Endothelial cell (in vitro differentiated cells): ENCODE data around the gene MEX3D. TPM values are rescaled to one million over a fixed set of nuclear protein-coding genes. Genes with fewer than 3 reads are reported as not detected.

Experiments used
- DNase-seq: peaks from one replicate; pipeline ENCODE4 v3.0.0; 2021; ENCODE audit warnings: low spot score
- H3K27ac Mint-ChIP-seq: one replicate; pipeline ENCODE4 v1.8.0; 2021; ENCODE audit warnings: mixed read lengths, inconsistent platforms; ENCODE audit not compliant: unreplicated experiment
- H3K27me3 Mint-ChIP-seq: one replicate; pipeline ENCODE4 v1.8.0; 2021; ENCODE audit warnings: mild to moderate bottlenecking, moderate library complexity, mixed read lengths, inconsistent platforms; ENCODE audit not compliant: unreplicated experiment
- H3K36me3 Mint-ChIP-seq: one replicate; pipeline ENCODE4 v1.8.0; 2021; ENCODE audit warnings: mild to moderate bottlenecking, low read depth, mixed read lengths, inconsistent platforms; ENCODE audit not compliant: unreplicated experiment
- H3K4me1 Mint-ChIP-seq: one replicate; pipeline ENCODE4 v1.8.0; 2021; ENCODE audit warnings: mild to moderate bottlenecking, mixed read lengths, inconsistent platforms; ENCODE audit not compliant: unreplicated experiment
- H3K4me3 Mint-ChIP-seq: one replicate; pipeline ENCODE4 v1.8.0; 2021; ENCODE audit warnings: mild to moderate bottlenecking, mixed read lengths, inconsistent platforms; ENCODE audit not compliant: unreplicated experiment
- H3K9me3 Mint-ChIP-seq: one replicate; pipeline ENCODE4 v1.8.0; 2021; ENCODE audit warnings: mixed read lengths, inconsistent platforms; ENCODE audit not compliant: unreplicated experiment
- total RNA-seq: library from RNA; stranded (reverse); fragmentation: NEBNext Ultra II Directional; extraction: Animal tissue kit (Norgen Biotek cat#: 25700); gene quantifications from one replicate; pipeline ENCODE4 v1.2.1, GENCODE V29; 2021; ENCODE audit not compliant: unreplicated experiment
- TF ChIP-seq, protein P1 (sequence below): fragments of 200-600 bp; sonication (generic); IDR thresholded peaks from one replicate; pipeline ENCODE4 v1.5.0; 2021; ENCODE audit warnings: antibody characterized with exemption; ENCODE audit not compliant: unreplicated experiment

Gene MEX3D
- total RNA-seq, 1 donor from 2014 or later: 73.4 TPM

DNA sequence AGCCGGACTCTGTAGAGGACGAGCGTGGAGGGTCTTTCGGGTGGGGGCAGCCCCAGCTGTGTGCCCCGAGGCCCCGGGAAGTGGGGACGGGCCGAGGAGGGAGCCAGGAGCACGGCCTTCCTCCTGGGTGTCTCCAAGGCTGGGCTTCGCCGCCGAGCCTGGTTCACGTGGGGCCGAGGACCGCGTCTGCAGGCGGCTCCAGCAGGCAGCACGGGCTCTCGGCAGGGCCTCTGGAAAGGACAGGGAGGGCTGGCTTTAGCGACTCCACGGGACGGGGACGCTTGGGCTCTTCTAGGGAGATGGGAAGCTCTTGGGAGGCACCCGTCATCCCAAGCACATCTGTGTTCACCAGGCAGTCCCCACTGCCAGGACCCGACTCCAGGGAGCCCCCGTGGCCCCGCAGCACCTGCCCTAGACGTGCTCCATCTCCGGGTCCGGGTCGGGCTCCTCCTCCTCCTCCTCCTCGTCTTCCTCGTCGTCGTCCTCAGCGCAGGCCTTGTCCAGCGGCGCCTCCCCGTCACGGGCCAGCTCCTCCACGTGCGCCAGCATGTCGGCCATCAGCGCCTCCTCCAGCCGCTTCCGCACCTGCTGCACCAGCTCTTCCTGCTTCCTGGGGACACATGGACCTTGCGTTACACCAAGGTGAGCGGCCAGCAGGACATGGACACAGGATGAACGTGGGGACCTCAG lies 9.9 kb upstream of the MEX3D start:
- H3K4me1 Mint-ChIP-seq: peaks cover 4% of the 10 kb centered on the region
- H3K4me3 Mint-ChIP-seq: no peak overlapping the region
- TF ChIP-seq, protein P1, sequence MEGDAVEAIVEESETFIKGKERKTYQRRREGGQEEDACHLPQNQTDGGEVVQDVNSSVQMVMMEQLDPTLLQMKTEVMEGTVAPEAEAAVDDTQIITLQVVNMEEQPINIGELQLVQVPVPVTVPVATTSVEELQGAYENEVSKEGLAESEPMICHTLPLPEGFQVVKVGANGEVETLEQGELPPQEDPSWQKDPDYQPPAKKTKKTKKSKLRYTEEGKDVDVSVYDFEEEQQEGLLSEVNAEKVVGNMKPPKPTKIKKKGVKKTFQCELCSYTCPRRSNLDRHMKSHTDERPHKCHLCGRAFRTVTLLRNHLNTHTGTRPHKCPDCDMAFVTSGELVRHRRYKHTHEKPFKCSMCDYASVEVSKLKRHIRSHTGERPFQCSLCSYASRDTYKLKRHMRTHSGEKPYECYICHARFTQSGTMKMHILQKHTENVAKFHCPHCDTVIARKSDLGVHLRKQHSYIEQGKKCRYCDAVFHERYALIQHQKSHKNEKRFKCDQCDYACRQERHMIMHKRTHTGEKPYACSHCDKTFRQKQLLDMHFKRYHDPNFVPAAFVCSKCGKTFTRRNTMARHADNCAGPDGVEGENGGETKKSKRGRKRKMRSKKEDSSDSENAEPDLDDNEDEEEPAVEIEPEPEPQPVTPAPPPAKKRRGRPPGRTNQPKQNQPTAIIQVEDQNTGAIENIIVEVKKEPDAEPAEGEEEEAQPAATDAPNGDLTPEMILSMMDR: no peak
- DNase-seq: no peak
- H3K27ac Mint-ChIP-seq: no peak overlapping the region
- H3K27me3 Mint-ChIP-seq: peaks cover 19% of the 10 kb centered on the region
- H3K9me3 Mint-ChIP-seq: no peaks in the 10 kb centered on the region
- H3K36me3 Mint-ChIP-seq: peaks cover 12% of the 10 kb centered on the region

DNA sequence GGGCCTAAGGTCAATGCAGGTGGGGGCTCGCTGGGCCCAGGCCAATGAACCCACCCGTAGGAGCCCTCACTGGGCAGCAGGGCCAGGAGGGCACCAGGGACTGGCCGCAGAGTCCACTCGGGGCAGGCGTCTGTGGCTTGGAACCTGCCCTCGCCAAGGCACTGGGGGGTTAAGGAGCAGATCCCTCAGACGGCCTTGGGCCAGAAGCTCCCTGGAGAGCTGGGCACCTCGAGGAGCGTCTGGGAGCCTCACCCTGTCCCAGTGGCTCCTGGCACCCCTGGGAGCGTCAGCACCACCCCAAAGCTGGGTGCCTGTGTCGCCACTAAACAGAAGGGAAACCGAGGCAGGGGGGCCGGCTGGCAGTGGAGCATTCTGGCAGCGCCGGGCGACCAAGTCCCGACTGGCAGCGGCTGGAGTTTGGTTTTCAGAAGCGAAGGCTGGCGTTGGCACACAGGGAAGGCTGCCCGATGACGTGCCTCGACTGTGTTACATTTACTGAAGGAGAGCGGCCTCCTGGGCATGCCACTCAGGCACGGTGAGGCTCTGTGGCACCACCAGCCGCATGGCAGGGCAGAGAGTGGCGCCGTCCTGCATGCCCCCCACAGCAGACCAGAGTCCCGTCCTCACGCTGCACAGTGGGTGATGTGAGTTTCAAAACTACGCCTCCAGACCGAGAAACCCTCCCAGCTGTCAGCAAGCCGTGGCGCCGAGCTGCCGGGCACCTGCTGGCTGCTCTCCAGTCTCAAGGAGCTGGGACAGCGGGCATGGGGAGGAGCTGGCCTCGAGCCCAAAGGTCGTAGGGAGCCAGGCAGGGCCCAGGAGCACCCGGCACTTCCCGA lies 9.2 kb upstream of the MEX3D start:
- no peaks in the 10 kb centered on the region for H3K9me3 Mint-ChIP-seq
- no peak overlapping the region for H3K4me3 Mint-ChIP-seq
- peaks cover 12% of the 10 kb centered on the region for H3K36me3 Mint-ChIP-seq
- no peak overlapping the region for H3K27ac Mint-ChIP-seq
- TF ChIP-seq, protein P1: no peak
- H3K27me3 Mint-ChIP-seq: peaks cover 19% of the 10 kb centered on the region
- no peak for DNase-seq
- peaks cover 4% of the 10 kb centered on the region for H3K4me1 Mint-ChIP-seq

DNA sequence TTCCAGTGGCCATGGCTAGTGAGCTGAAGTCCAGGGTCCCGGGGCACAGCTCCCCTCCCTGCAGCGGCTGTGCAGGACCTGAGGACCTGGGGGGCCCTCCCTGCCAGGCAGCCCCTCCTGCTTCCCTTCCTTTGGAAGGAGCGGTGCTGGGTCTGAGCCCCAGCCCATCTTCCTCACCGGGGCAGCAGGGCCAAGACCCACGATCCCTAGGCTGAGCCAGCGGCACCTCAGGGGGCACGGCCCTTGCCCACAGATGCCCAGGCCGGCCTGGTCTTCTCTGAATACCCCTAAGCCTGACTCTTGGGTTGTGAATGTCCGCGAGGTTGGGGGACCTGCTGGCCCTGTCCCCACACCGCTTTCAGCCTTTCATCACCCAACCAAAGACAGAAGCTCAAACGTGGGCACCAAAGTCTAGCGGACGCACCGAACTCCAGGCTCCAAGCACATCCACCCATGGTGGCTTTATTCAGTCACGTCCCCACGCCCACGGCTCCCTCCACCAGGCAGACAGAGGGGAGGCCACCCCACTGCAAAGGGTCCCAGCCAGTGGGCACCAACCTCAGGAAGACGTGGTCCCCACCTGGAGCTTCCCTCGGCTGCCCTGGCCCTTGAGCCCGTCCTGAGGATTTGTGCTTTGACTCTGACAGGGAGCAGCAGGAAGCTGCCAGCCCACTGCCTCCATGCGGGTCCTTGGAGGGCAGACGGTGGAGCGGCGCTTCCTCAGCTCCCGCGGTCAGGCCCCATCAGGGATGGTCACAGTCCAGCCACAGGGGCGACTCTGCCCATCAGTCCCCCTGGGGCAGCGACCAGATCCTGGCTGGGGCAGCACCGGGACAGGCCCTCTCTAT lies 8.3 kb upstream of the MEX3D start:
- peaks cover 19% of the 10 kb centered on the region for H3K27me3 Mint-ChIP-seq
- no peak overlapping the region for H3K4me3 Mint-ChIP-seq
- no peak overlapping the region for H3K27ac Mint-ChIP-seq

DNA sequence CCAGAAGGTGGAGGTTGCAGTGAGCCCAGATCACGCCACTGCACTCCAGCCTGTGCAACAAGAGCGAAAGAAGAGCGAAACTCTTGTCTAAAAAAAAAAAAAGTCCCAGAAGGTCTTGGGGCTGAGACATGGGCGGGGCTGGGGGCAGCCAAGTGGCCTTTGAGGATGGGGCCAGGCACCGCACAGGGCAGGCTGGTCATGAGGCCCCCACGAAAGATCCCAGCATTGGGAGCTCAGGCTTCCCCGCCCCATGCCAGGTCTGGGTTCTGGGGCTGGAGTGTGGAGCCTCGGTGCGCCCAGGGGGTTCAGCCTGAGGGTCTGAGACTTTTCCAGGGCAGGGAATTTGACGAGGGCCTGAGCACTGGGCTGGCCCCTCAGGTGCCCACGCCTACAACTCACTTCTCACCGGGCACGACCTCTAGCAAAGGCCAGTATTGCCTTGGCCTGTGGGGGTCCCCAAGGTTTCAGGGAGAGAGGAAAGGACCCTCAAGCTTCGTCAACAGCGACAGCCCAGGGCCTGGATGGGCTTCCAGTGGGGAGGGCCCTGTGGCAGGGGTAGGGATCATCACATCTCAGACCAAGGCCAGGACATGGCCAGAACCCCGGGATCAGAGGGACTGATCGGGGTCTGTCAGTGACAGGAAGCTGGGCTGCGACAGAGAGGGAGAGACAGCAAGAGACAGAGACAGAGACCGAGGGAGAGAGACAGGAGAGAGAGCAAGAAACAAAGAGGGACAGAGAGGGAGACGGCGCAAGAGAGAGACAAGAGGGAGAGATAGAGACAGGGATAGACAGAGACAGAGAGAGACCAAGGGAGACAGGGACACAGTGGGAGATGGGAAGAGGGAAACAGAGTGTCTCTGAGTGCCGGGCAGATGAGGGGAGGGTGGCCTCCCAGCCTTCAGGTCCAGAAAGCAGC lies 7.5 kb upstream of the MEX3D start:
- peak overlapping the region; percentile 88 for H3K27ac Mint-ChIP-seq
- peak overlapping the region; percentile 51 for H3K4me3 Mint-ChIP-seq
- TF ChIP-seq, protein P1: no peak
- H3K27me3 Mint-ChIP-seq: peaks cover 21% of the 10 kb centered on the region
- DNase-seq: no peak
- H3K36me3 Mint-ChIP-seq: peaks cover 12% of the 10 kb centered on the region
- H3K9me3 Mint-ChIP-seq: no peaks in the 10 kb centered on the region
- H3K4me1 Mint-ChIP-seq: peaks cover 4% of the 10 kb centered on the region

More for the DNA sequence above, 8.3 kb upstream of the MEX3D start:
- DNase-seq: no peak
- TF ChIP-seq, protein P1: no peak
- no peaks in the 10 kb centered on the region for H3K9me3 Mint-ChIP-seq
- H3K36me3 Mint-ChIP-seq: peaks cover 12% of the 10 kb centered on the region
- peaks cover 4% of the 10 kb centered on the region for H3K4me1 Mint-ChIP-seq
